Smooth muscle cell (in vitro differentiated cells): Measurements from ENCODE around the gene PAPPA. TPM values are rescaled to one million over a fixed set of nuclear protein-coding genes. Genes with fewer than 3 reads are reported as not detected.
A peak's percentile ranks its signal among the peaks of the same experiment; 100 is the strongest.

ENCODE experiments used
- DNase-seq: peaks from one replicate; lab custom pipeline; 2025; ENCODE audit not compliant: unreplicated experiment; lab: John Stamatoyannopoulos, UW
- H2AFZ ChIP-seq: fragments of 200-600 bp; sonication (generic); 2 replicates; pipeline ENCODE4 v1.6.0; 2016; ENCODE audit warnings: antibody characterized with exemption, low read depth, mild to moderate bottlenecking
- H3F3A ChIP-seq: fragments of 200-600 bp; sonication (generic); 2 replicates; pipeline ENCODE4 v1.6.0; 2017; ENCODE audit warnings: antibody characterized with exemption, low read depth
- H3K27ac ChIP-seq: fragments of 200-600 bp; sonication (generic); 2 replicates; pipeline ENCODE4 v1.5.1; 2016; ENCODE audit warnings: low read depth, mild to moderate bottlenecking
- H3K27me3 ChIP-seq: fragments of 200-600 bp; sonication (generic); 2 replicates; pipeline ENCODE4 v1.6.1; 2016; ENCODE audit warnings: low read depth, mild to moderate bottlenecking
- H3K36me3 ChIP-seq: fragments of 200-600 bp; sonication (generic); 2 replicates; pipeline ENCODE4 v1.5.1; 2016; ENCODE audit warnings: low read depth
- H3K4me1 ChIP-seq: fragments of 200-600 bp; sonication (generic); 2 replicates; pipeline ENCODE4 v1.5.1; 2016; ENCODE audit warnings: low read depth
- H3K4me2 ChIP-seq: fragments of 200-600 bp; sonication (generic); 2 replicates; pipeline ENCODE4 v1.6.0; 2016; ENCODE audit warnings: mild to moderate bottlenecking
- H3K4me3 ChIP-seq: fragments of 200-600 bp; sonication (generic); 2 replicates; pipeline ENCODE4 v1.5.1; 2016; ENCODE audit warnings: mild to moderate bottlenecking
- H3K79me2 ChIP-seq: fragments of 200-600 bp; sonication (generic); 2 replicates; pipeline ENCODE4 v1.6.0; 2016; ENCODE audit warnings: low read depth, mild to moderate bottlenecking
- H3K9ac ChIP-seq: fragments of 200-600 bp; sonication (generic); 2 replicates; pipeline ENCODE4 v1.6.0; 2016; ENCODE audit warnings: low read depth
- H3K9me3 ChIP-seq: fragments of 200-600 bp; sonication (generic); replicated peaks from 2 replicates; pipeline ENCODE4 v1.5.1; 2016; ENCODE audit warnings: low read depth
- H4K20me1 ChIP-seq: fragments of 200-600 bp; sonication (generic); 2 replicates; pipeline ENCODE4 v1.6.0; 2016; ENCODE audit warnings: low read depth
- WGBS: methylation state at CpG from one replicate; pipeline ENCODE4 v1.1.7; 2016; ENCODE audit warnings: low lambda C conversion rate; 5-methylcytosine and 5-hydroxymethylcytosine counted together
- polyA plus RNA-seq: library from polyadenylated mRNA; unstranded; fragments of >200 nt; fragmentation: Nextera tagmentation; extraction: Ambion mirVana; gene quantifications from 2 replicates; pipeline ENCODE4 v1.2.1, GENCODE V29; 2016
- total RNA-seq: library from RNA; depleted of rRNA; stranded (reverse); fragments of >200 nt; gene quantifications from 2 replicates; pipeline ENCODE4 v1.2.3, GENCODE V29; 2014
- TF ChIP-seq, protein P1 (sequence below): fragments of 200-600 bp; sonication (generic); IDR thresholded peaks from 2 replicates; pipeline ENCODE4 v1.5.1; 2017; ENCODE audit warnings: borderline replicate concordance, mild to moderate bottlenecking, antibody characterized with exemption; ENCODE audit not compliant: insufficient read depth, poor library complexity, severe bottlenecking

PAPPA gene
- total and polyA plus RNA-seq, 2 experiments from 2014 or later, result 27.7 to 114 TPM

DNA sequence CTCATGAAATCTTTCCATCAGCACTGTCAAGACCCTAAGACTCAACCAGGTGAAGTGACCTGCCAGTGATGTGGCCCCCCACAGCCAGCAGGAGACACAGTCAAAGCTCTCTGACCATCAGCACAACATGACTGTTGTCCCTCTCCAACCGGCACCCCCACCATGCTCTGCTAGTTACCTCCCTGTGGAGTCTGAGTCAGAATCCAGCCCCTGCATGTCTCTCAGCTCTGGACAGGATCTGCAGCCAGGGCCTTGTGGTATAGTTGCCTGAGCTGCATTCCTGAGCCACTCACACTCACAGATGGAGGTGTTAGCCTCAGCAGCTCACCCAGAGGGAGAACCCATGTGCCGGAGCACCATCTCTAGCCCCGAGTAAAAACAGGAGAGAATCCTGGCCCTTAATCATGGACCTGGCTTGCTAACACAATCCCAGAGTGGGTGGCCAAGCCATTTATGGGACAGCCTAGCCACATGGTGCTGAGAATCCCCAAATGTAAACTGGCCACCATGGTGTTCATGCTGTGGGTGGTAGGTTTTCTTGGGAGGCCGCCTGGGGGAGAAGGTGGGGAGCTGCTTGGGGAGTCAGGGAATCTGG, 237.8 kb downstream of the PAPPA start:
- no peaks in the 10 kb centered on the region for H3K79me2 ChIP-seq
- TF ChIP-seq, protein P1, sequence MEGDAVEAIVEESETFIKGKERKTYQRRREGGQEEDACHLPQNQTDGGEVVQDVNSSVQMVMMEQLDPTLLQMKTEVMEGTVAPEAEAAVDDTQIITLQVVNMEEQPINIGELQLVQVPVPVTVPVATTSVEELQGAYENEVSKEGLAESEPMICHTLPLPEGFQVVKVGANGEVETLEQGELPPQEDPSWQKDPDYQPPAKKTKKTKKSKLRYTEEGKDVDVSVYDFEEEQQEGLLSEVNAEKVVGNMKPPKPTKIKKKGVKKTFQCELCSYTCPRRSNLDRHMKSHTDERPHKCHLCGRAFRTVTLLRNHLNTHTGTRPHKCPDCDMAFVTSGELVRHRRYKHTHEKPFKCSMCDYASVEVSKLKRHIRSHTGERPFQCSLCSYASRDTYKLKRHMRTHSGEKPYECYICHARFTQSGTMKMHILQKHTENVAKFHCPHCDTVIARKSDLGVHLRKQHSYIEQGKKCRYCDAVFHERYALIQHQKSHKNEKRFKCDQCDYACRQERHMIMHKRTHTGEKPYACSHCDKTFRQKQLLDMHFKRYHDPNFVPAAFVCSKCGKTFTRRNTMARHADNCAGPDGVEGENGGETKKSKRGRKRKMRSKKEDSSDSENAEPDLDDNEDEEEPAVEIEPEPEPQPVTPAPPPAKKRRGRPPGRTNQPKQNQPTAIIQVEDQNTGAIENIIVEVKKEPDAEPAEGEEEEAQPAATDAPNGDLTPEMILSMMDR, result no peak
- H3K4me1 ChIP-seq, result no peaks in the 10 kb centered on the region
- H3K27ac ChIP-seq, result peak overlapping the region; percentile 27
- H3F3A ChIP-seq, result peaks cover 18% of the 10 kb centered on the region
- no peaks in the 10 kb centered on the region for H3K27me3 ChIP-seq
- H2AFZ ChIP-seq, result no peak overlapping the region
- H3K9me3 ChIP-seq, result no peaks in the 10 kb centered on the region
- 13% methylated on average over 4 of the region's 4 CpGs for WGBS
- H4K20me1 ChIP-seq, result peaks cover 82% of the 10 kb centered on the region
- H3K36me3 ChIP-seq, result peaks cover 9% of the 10 kb centered on the region
- H3K9ac ChIP-seq, result no peak overlapping the region
- DNase-seq, result peak; percentile 8
- peak overlapping the region; percentile 30 for H3K4me2 ChIP-seq
- H3K4me3 ChIP-seq, result no peak overlapping the region

DNA sequence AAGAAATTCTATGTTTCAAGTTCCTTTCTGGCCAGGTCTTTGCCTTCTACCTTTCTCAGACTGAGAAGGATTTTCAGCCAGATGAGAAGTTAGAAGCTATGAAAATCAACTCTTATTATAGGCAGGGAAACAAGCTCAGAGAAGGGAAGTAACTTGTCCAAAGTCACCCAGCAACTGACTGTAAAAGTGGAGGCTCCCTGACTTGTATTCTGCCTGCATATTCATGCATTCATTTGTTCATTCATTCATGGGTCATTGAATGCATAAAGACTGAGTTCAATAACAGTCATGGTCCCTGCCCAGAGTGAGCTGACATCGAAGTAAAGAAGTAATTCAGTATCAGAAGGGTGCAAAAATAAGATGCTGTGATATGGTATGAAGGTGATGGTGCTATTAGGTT, 239.6 kb downstream of the PAPPA start:
- Histone ChIP-seq H4K20me1 (peaks cover 67% of the 10 kb centered on the region), H3K36me3 (peaks cover 14% of the 10 kb centered on the region)

DNA sequence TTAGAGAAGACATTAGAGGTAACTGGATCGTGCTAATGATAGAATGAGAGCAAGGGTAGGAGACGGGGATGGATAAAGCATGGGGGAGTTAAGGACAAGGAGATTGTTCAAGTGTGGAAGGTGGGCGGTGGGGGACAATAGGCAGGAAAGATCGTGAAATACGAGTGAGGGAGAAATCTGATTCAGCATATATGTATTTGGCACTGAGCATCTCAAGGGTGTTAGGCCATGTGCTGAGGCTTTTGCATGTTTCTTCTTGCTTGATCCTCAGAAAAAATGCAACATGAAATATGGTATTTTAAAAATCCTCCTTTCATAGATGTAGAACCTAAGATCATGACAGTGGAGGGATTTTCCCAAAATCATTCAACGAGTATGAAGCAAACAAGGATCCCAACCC, 240.5 kb downstream of the PAPPA start:
- no peaks in the 10 kb centered on the region for H3K9me3 ChIP-seq
- H3K4me1 ChIP-seq, result no peaks in the 10 kb centered on the region
- H4K20me1 ChIP-seq, result peaks cover 58% of the 10 kb centered on the region
- peaks cover 13% of the 10 kb centered on the region for H3F3A ChIP-seq
- no peak overlapping the region for H2AFZ ChIP-seq
- no peak for DNase-seq
- H3K27ac ChIP-seq, result no peak overlapping the region
- TF ChIP-seq, protein P1, result no peak
- peaks cover 15% of the 10 kb centered on the region for H3K36me3 ChIP-seq
- no peaks in the 10 kb centered on the region for H3K27me3 ChIP-seq
- H3K4me2 ChIP-seq, result no peak overlapping the region
- H3K4me3 ChIP-seq, result no peak overlapping the region
- WGBS, result 96% methylated on average over 6 of the region's 6 CpGs
- no peak overlapping the region for H3K9ac ChIP-seq
- H3K79me2 ChIP-seq, result no peaks in the 10 kb centered on the region

More for the DNA sequence above, 239.6 kb downstream of the PAPPA start:
- TF ChIP-seq, protein P1, result no peak
- no peak overlapping the region for H3K4me3 ChIP-seq
- H3F3A ChIP-seq, result peaks cover 17% of the 10 kb centered on the region
- no peak overlapping the region for H3K9ac ChIP-seq
- no peaks in the 10 kb centered on the region for H3K27me3 ChIP-seq
- no peaks in the 10 kb centered on the region for H3K9me3 ChIP-seq
- no peak overlapping the region for H3K4me2 ChIP-seq
- no peak overlapping the region for H3K27ac ChIP-seq
- WGBS, result 97% methylated on average over 1 of the region's 1 CpG
- H2AFZ ChIP-seq, result no peak overlapping the region
- DNase-seq, result no peak
- no peaks in the 10 kb centered on the region for H3K4me1 ChIP-seq
- no peaks in the 10 kb centered on the region for H3K79me2 ChIP-seq
